ENCODE measurements around the gene ATL3. TPM values are rescaled to one million over a fixed set of nuclear protein-coding genes. Genes with fewer than 3 reads are reported as not detected.
A peak's percentile ranks its signal among the peaks of the same experiment; 100 is the strongest.

Gene ATL3
- total RNA-seq, 1 donor from 2014 or later, result 31.8 TPM

- no peak for ATAC-seq (ENCODE audit: low read depth)
- no peaks in the 10 kb centered on the region for H3K36me3 Mint-ChIP-seq (ENCODE audit: low read depth)
- DNase-seq, result no peak
- no peak for TF ChIP-seq CTCF (IDR thresholded peaks at IDR 0.05)
- H3K9me3 Mint-ChIP-seq, result no peaks in the 10 kb centered on the region
- H3K4me3 Mint-ChIP-seq, result no peak overlapping the region
- ChIA-PET POLR2A (no interaction called here), CTCF (no interaction called here)
- intact Hi-C loops (cut with micrococcal nuclease), result no loop called here
- H3K4me1 Mint-ChIP-seq, result peaks cover 21% of the 10 kb centered on the region
- H3K27ac Mint-ChIP-seq, result no peak overlapping the region
- peaks cover 10% of the 10 kb centered on the region for H3K27me3 Mint-ChIP-seq
These were observed 54.2 kb downstream of the ATL3 start for GRCh38 chr11:63616953-63617352.

GRCh38 chr11:63614136-63614671 is 57.0 kb downstream of the ATL3 start, which contains the start of gene PLAAT3:
Gene PLAAT3 (minus strand): TSS chr11:63614433. CDS start chr11:63614014, 419 bp downstream.
- DNase-seq, result peak; percentile 29
- Mint-ChIP-seq H3K4me3 (peak within 1 kb of the TSS; percentile 81), H3K4me1 (peaks cover 15% of the 10 kb centered on the region), H3K9me3 (no peaks in the 10 kb centered on the region), H3K27ac (no peak within 1 kb of the TSS), H3K27me3 (peaks cover 4% of the 10 kb centered on the region), H3K36me3 (ENCODE audit: low read depth) (no peaks in the 10 kb centered on the region)
- CTCF ChIA-PET, result no interaction called here
- peak; percentile 53 for ATAC-seq (ENCODE audit: low read depth)
- no peak for TF ChIP-seq CTCF (IDR thresholded peaks at IDR 0.05)
- intact Hi-C loops (cut with micrococcal nuclease), result loop anchor here (5.0 kb wide), 1 partner anchor 47 kb away; no protein-coding TSS in a partner anchor
- POLR2A ChIA-PET, result interaction anchor here (0.5 kb wide), 1 partner anchor 1165 kb away, joined by 3 read pairs; no protein-coding TSS in a partner anchor

- TF ChIP-seq CTCF (IDR thresholded peaks at IDR 0.05), result no peak
- intact Hi-C loops (cut with micrococcal nuclease), result loop anchor here (5.0 kb wide), 1 partner anchor 46 kb away; no protein-coding TSS in a partner anchor
- no peaks in the 10 kb centered on the region for H3K9me3 Mint-ChIP-seq
- DNase-seq (no peak), ATAC-seq (ENCODE audit: low read depth) (peak; percentile 59)
- ChIA-PET CTCF (no interaction called here), POLR2A (interaction anchor here (0.5 kb wide), 1 partner anchor 1165 kb away, joined by 3 read pairs; no protein-coding TSS in a partner anchor)
- peaks cover 15% of the 10 kb centered on the region for H3K4me1 Mint-ChIP-seq
- H3K27ac Mint-ChIP-seq, result no peak overlapping the region
- no peaks in the 10 kb centered on the region for H3K36me3 Mint-ChIP-seq (ENCODE audit: low read depth)
- peak overlapping the region; percentile 74 for H3K4me3 Mint-ChIP-seq
- H3K27me3 Mint-ChIP-seq, result peaks cover 4% of the 10 kb centered on the region
These were observed 57.5 kb downstream of the ATL3 start for GRCh38 chr11:63613517-63614135.

GRCh38 chr11:63612181-63612580 is 59.0 kb downstream of the ATL3 start:
- TF ChIP-seq CTCF (IDR thresholded peaks at IDR 0.05), result no peak
- Mint-ChIP-seq H3K4me1 (peaks cover 15% of the 10 kb centered on the region), H3K27me3 (peaks cover 7% of the 10 kb centered on the region), H3K4me3 (no peak overlapping the region), H3K27ac (no peak overlapping the region), H3K9me3 (no peaks in the 10 kb centered on the region), H3K36me3 (ENCODE audit: low read depth) (no peaks in the 10 kb centered on the region)
- no peak for DNase-seq
- ChIA-PET CTCF (no interaction called here), POLR2A (no interaction called here)
- intact Hi-C loops (cut with micrococcal nuclease), result loop anchor here (5.0 kb wide), 1 partner anchor 45 kb away; no protein-coding TSS in a partner anchor
- no peak for ATAC-seq (ENCODE audit: low read depth)

- POLR2A ChIA-PET, result no interaction called here
- peaks cover 7% of the 10 kb centered on the region for H3K27me3 Mint-ChIP-seq
- ATAC-seq (ENCODE audit: low read depth), result no peak
- no peak for TF ChIP-seq CTCF (IDR thresholded peaks at IDR 0.05)
- CTCF ChIA-PET, result no interaction called here
- DNase-seq, result no peak
- peaks cover 15% of the 10 kb centered on the region for H3K4me1 Mint-ChIP-seq
- intact Hi-C loops (cut with micrococcal nuclease), result loop anchor here (5.0 kb wide), 1 partner anchor 44 kb away; no protein-coding TSS in a partner anchor
- no peak overlapping the region for H3K4me3 Mint-ChIP-seq
- H3K27ac Mint-ChIP-seq, result no peak overlapping the region
- H3K9me3 Mint-ChIP-seq, result no peaks in the 10 kb centered on the region
- H3K36me3 Mint-ChIP-seq (ENCODE audit: low read depth), result no peaks in the 10 kb centered on the region
These were observed 59.8 kb downstream of the ATL3 start for GRCh38 chr11:63611395-63611747.

Measured in activated B cell treated with CpG ODN at 0.5 μM for 24 hours (primary cell).